H9 (cell line): ENCODE data around the gene CINP. TPM values are rescaled to one million over a fixed set of nuclear protein-coding genes. Genes with fewer than 3 reads are reported as not detected.

Source experiments
- DNase-seq: peaks from one replicate; pipeline ENCODE4 v3.0.0-alpha.2; 2017
- H2AFZ ChIP-seq: one replicate; pipeline ENCODE4 v1.6.1; 2013; ENCODE audit warnings: mild to moderate bottlenecking, low read length, control low read depth, moderate library complexity
- H2AK5ac ChIP-seq: 2 replicates; pipeline ENCODE4 v1.6.1; 2013; ENCODE audit warnings: low read length, control low read depth, mixed read lengths; ENCODE audit not compliant: insufficient read length
- H2BK120ac ChIP-seq: one replicate; pipeline ENCODE4 v1.6.1; 2013; ENCODE audit warnings: low read depth, mild to moderate bottlenecking, low read length, control low read depth, inconsistent platforms; ENCODE audit not compliant: poor library complexity, severe bottlenecking
- H2BK12ac ChIP-seq: 2 replicates; pipeline ENCODE4 v1.6.1; 2013; ENCODE audit warnings: low read length, control low read depth, mixed read lengths, low read depth; ENCODE audit not compliant: insufficient read length
- H2BK15ac ChIP-seq: 2 replicates; pipeline ENCODE4 v1.6.1; 2013; ENCODE audit warnings: low read depth, low read length, control low read depth
- H2BK20ac ChIP-seq: one replicate; pipeline ENCODE4 v1.6.1; 2013; ENCODE audit warnings: low read depth, mild to moderate bottlenecking, low read length, control low read depth, inconsistent platforms; ENCODE audit not compliant: poor library complexity, severe bottlenecking
- H2BK5ac ChIP-seq: 2 replicates; pipeline ENCODE4 v1.6.1; 2013; ENCODE audit warnings: low read length, control low read depth, mixed read lengths; ENCODE audit not compliant: insufficient read length
- H3K14ac ChIP-seq: 2 replicates; pipeline ENCODE4 v1.6.1; 2013; ENCODE audit warnings: low read length, control low read depth; ENCODE audit not compliant: insufficient read depth
- H3K18ac ChIP-seq: 2 replicates; pipeline ENCODE4 v1.6.1; 2013; ENCODE audit warnings: low read depth, mild to moderate bottlenecking, mixed read lengths, low read length, control low read depth; ENCODE audit not compliant: insufficient read length
- H3K23ac ChIP-seq: 2 replicates; pipeline ENCODE4 v1.6.1; 2013; ENCODE audit warnings: low read length, control low read depth, mixed read lengths, low read depth; ENCODE audit not compliant: insufficient read length
- H3K23me2 ChIP-seq: 2 replicates; pipeline ENCODE4 v1.6.1; 2013; ENCODE audit warnings: low read depth, mild to moderate bottlenecking, mixed read lengths, low read length, control low read depth; ENCODE audit not compliant: insufficient read length, poor library complexity, severe bottlenecking
- H3K27ac ChIP-seq: 2 replicates; pipeline ENCODE4 v1.5.1; 2013; ENCODE audit warnings: low read length, control low read depth, mixed read lengths, low read depth; ENCODE audit not compliant: insufficient read length
- H3K27me3 ChIP-seq: 2 replicates; pipeline ENCODE4 v1.6.1; 2013; ENCODE audit warnings: low read length, control low read depth, inconsistent platforms; ENCODE audit not compliant: insufficient read depth
- H3K4ac ChIP-seq: 2 replicates; pipeline ENCODE4 v1.6.1; 2013; ENCODE audit warnings: low read depth, mild to moderate bottlenecking, control low read depth, inconsistent platforms, low read length, moderate library complexity
- H3K4me1 ChIP-seq: 2 replicates; pipeline ENCODE4 v1.6.1; 2013; ENCODE audit warnings: low read length, control low read depth, inconsistent platforms; ENCODE audit not compliant: insufficient read depth
- H3K4me2 ChIP-seq: 2 replicates; pipeline ENCODE4 v1.6.1; 2013; ENCODE audit warnings: low read length, control low read depth, mixed read lengths; ENCODE audit not compliant: insufficient read length, insufficient read depth
- H3K56ac ChIP-seq: 2 replicates; pipeline ENCODE4 v1.6.1; 2013; ENCODE audit warnings: low read depth, mild to moderate bottlenecking, mixed read lengths, low read length, control low read depth; ENCODE audit not compliant: insufficient read length
- H3K79me1 ChIP-seq: 2 replicates; pipeline ENCODE4 v1.6.1; 2013; ENCODE audit warnings: low read depth, mild to moderate bottlenecking, moderate library complexity, low read length, control low read depth, inconsistent platforms; ENCODE audit not compliant: insufficient read depth, poor library complexity, severe bottlenecking
- H3K79me2 ChIP-seq: 2 replicates; pipeline ENCODE4 v1.6.1; 2013; ENCODE audit warnings: low read length, control low read depth, inconsistent platforms; ENCODE audit not compliant: insufficient read depth
- H3K9ac ChIP-seq: 2 replicates; pipeline ENCODE4 v1.6.1; 2013; ENCODE audit warnings: low read length, control low read depth, mixed read lengths; ENCODE audit not compliant: insufficient read length; ENCODE audit errors: extremely low read depth
- H3K9me3 ChIP-seq: one replicate; pipeline ENCODE4 v1.6.1; 2013; ENCODE audit warnings: low read depth, low read length, inconsistent platforms; ENCODE audit not compliant: control insufficient read depth
- H3T11ph ChIP-seq: one replicate; pipeline ENCODE4 v1.6.1; 2013; ENCODE audit warnings: mild to moderate bottlenecking, low read length, control low read depth, inconsistent platforms
- H4K20me1 ChIP-seq: one replicate; pipeline ENCODE4 v1.6.1; 2013; ENCODE audit not compliant: control insufficient read depth, insufficient read length, insufficient read depth
- H4K5ac ChIP-seq: 2 replicates; pipeline ENCODE4 v1.6.1; 2013; ENCODE audit warnings: low read depth, mild to moderate bottlenecking, mixed read lengths, low read length, control low read depth; ENCODE audit not compliant: insufficient read length
- H4K8ac ChIP-seq: replicated peaks from 2 replicates; pipeline ENCODE4 v1.6.1; 2013; ENCODE audit warnings: low read length, control low read depth, mixed read lengths, low read depth; ENCODE audit not compliant: insufficient read length
- H4K91ac ChIP-seq: 2 replicates; pipeline ENCODE4 v1.6.1; 2013; ENCODE audit warnings: low read depth, mild to moderate bottlenecking, moderate library complexity, mixed read lengths, low read length, control low read depth; ENCODE audit not compliant: insufficient read length
- H3K27ac Mint-ChIP-seq, 3 experiments: 2 replicates in 2 of 3; 3 replicates in 1 of 3; pipeline ENCODE4 v1.8.0; 2020 to 2021; ENCODE audit warnings: mixed read lengths in 3 of 3, mild to moderate bottlenecking in 1 of 3, moderate library complexity in 1 of 3
- H3K27me3 Mint-ChIP-seq: 2 replicates; pipeline ENCODE4 v1.8.0; 2021; ENCODE audit warnings: low read depth, mild to moderate bottlenecking, moderate library complexity, mixed read lengths
- H3K36me3 Mint-ChIP-seq, 3 experiments: 2 replicates in 2 of 3; 3 replicates in 1 of 3; pipeline ENCODE4 v1.8.0; 2020 to 2021; ENCODE audit warnings: low read depth in 3 of 3, mixed read lengths in 3 of 3; ENCODE audit not compliant: insufficient read depth in 1 of 3
- H3K4me1 Mint-ChIP-seq, 2 experiments: 2 replicates each; pipeline ENCODE4 v1.8.0; 2020; ENCODE audit warnings: mixed read lengths in 2 of 2
- H3K4me3 Mint-ChIP-seq, 2 experiments: 2 replicates in 1 of 2; 3 replicates in 1 of 2; pipeline ENCODE4 v1.8.0; 2020 to 2021; ENCODE audit warnings: mild to moderate bottlenecking in 2 of 2, mixed read lengths in 2 of 2, moderate library complexity in 1 of 2
- H3K9me3 Mint-ChIP-seq, 2 experiments: 2 replicates in 1 of 2; 3 replicates in 1 of 2; pipeline ENCODE4 v1.8.0; 2020; ENCODE audit warnings: mild to moderate bottlenecking in 2 of 2, mixed read lengths in 2 of 2, moderate library complexity in 1 of 2
- WGBS: extraction: QIAGEN DNeasy Blood & Tissue Kit; methylation state at CpG from one replicate; pipeline ENCODE4 v1.1.7; 2013; ENCODE audit warnings: missing lambda C conversion rate, low lambda C conversion rate, mixed read lengths; ENCODE audit not compliant: insufficient read length; ENCODE audit errors: extremely low coverage; 5-methylcytosine and 5-hydroxymethylcytosine counted together
- long read RNA-seq: library from polyadenylated mRNA; unstranded; transcript quantifications from one replicate; pipeline ENCODE4 v2.0.0, GENCODE V29; 2020
- total RNA-seq: library from RNA; stranded (reverse); gene quantifications from 2 replicates; pipeline ENCODE4 v1.2.1, GENCODE V29; 2021
- TF ChIP-seq, protein P1 (sequence below): fragments of 200-600 bp; sonication (generic); conservative IDR thresholded peaks from 3 replicates; pipeline ENCODE4 v1.8.0; 2021; ENCODE audit warnings: antibody characterized with exemption, mild to moderate bottlenecking

The CINP gene
- total RNA-seq: 39.3 and 39.5 TPM in 2 replicates
- long read RNA-seq, full-length matches to known transcripts: 74 of 86 reads
- long read RNA-seq, partial matches to known transcripts: 1 of 86 reads
- long read RNA-seq, other reads (novel, unspliced or antisense): 11 of 86 reads

DNA sequence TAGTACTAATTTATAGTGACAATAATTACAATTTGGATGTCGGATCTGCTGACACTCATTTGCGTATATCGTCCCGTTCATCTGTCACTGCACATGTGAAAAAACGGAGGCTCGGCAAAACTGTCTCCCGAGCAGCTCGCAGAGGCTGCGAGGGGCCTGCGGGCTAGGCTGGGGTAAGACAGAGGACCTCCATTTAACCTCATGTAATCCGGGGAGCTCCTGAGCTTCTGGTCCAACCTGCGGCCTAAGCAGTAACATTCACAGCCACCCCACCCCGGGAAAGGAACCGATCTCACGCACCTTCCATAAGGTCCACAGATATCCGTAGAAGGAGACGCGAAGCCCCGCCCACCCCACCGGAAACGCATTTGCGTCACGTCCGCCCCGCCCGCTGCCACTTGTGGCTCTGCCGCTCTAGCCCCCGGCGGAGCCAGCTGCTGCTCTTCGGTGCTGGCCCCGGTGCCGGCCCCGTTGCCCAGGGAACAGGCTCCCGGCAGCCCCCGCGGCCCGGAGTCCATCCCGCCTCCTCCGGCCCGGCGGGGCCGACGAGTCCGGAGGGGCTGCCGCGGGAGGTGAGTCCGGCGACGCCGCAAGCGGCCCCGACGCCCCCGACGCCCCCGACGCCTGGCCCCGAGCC is at the start of gene CINP, which contains the start of gene TECPR2:
Gene CINP, minus strand, starts transcription at position 346 of the 637 bp plus-strand sequence. Its CDS starts 39 bp downstream, at position 307.
Gene TECPR2, plus strand, starts transcription at position 397 of the 637 bp plus-strand sequence. CDS start 13,781 bp downstream, outside the sequence.
- no peaks in the 10 kb centered on the region for H3K27me3 ChIP-seq
- H3K27ac ChIP-seq: no peak within 1 kb of the TSS
- H3K79me1 ChIP-seq: peaks cover 3% of the 10 kb centered on the region
- H3K23me2 ChIP-seq: peaks cover 12% of the 10 kb centered on the region
- H2AK5ac ChIP-seq: no peak within 1 kb of the TSS
- no peak within 1 kb of the TSS for H2BK120ac ChIP-seq
- Mint-ChIP-seq H3K27ac (peak within 1 kb of the TSS in 2 of 3 experiments; percentile 63 to 91; a peak in 3 of 7 replicates), H3K4me1 (peaks cover 6 to 10% of the 10 kb centered on the region in 2 experiments), H3K4me3 (peak within 1 kb of the TSS in 1 of 2 experiments; percentile 94; a peak in 3 of 5 replicates), H3K27me3 (no peaks in the 10 kb centered on the region), H3K9me3 (no peaks in the 10 kb centered on the region), H3K36me3 (peaks cover 0 to 10% (median 7%) of the 10 kb centered on the region in 3 experiments; a peak in 3 of 7 replicates)
- H3K18ac ChIP-seq: peak within 1 kb of the TSS; percentile 45
- H2BK15ac ChIP-seq: no peak within 1 kb of the TSS
- no peaks in the 10 kb centered on the region for H4K20me1 ChIP-seq
- H4K91ac ChIP-seq: no peak within 1 kb of the TSS
- no CpG with 5 or more reads among the region's 58 CpGs for WGBS
- H3K14ac ChIP-seq: no peak within 1 kb of the TSS; the same call in 1 of the 2 replicates
- H3K9ac ChIP-seq: peak within 1 kb of the TSS; percentile 82
- peaks cover 5% of the 10 kb centered on the region; the same call in 1 of the 2 replicates for H3K4me1 ChIP-seq
- TF ChIP-seq, protein P1, sequence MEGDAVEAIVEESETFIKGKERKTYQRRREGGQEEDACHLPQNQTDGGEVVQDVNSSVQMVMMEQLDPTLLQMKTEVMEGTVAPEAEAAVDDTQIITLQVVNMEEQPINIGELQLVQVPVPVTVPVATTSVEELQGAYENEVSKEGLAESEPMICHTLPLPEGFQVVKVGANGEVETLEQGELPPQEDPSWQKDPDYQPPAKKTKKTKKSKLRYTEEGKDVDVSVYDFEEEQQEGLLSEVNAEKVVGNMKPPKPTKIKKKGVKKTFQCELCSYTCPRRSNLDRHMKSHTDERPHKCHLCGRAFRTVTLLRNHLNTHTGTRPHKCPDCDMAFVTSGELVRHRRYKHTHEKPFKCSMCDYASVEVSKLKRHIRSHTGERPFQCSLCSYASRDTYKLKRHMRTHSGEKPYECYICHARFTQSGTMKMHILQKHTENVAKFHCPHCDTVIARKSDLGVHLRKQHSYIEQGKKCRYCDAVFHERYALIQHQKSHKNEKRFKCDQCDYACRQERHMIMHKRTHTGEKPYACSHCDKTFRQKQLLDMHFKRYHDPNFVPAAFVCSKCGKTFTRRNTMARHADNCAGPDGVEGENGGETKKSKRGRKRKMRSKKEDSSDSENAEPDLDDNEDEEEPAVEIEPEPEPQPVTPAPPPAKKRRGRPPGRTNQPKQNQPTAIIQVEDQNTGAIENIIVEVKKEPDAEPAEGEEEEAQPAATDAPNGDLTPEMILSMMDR: no peak
- H3K56ac ChIP-seq: no peak within 1 kb of the TSS
- no peak within 1 kb of the TSS for H2BK20ac ChIP-seq
- peak; percentile 97 for DNase-seq
- no peaks in the 10 kb centered on the region for H3K9me3 ChIP-seq
- H2AFZ ChIP-seq: no peak within 1 kb of the TSS
- no peaks in the 10 kb centered on the region; the same call in 1 of the 2 replicates for H3K79me2 ChIP-seq
- H2BK12ac ChIP-seq: no peak within 1 kb of the TSS
- no peak within 1 kb of the TSS for H2BK5ac ChIP-seq
- no peak within 1 kb of the TSS for H3K4ac ChIP-seq
- H4K5ac ChIP-seq: no peak within 1 kb of the TSS
- no peak within 1 kb of the TSS for H3T11ph ChIP-seq
- H4K8ac ChIP-seq: no peak within 1 kb of the TSS
- no peak within 1 kb of the TSS for H3K23ac ChIP-seq
- peak within 1 kb of the TSS; percentile 94 for H3K4me2 ChIP-seq
